WTC11 (cell line): ENCODE results near the gene CTNS. TPM values are rescaled to one million over a fixed set of nuclear protein-coding genes. Genes with fewer than 3 reads are reported as not detected.
A peak's percentile ranks its signal among the peaks of the same experiment; 100 is the strongest.

Source experiments
- ATAC-seq: fragments of 200-7000 bp; cut with Tn5 transposase; 2 replicates; pipeline ENCODE4 v1.10.0; 2021; ENCODE audit warnings: mild to moderate bottlenecking, moderate library complexity
- CTCF ChIA-PET: fragments of 300-600 bp; sonication (Branson Sonifier 250); formaldehyde crosslinking; loops from one replicate; lab custom pipeline; 2021; ENCODE audit warnings: antibody characterized with exemption; lab: Charles Lee
- POLR2A ChIA-PET: fragments of 350-600 bp; sonication (Branson Sonifier 250); formaldehyde crosslinking; loops from one replicate; lab custom pipeline; 2021; ENCODE audit warnings: antibody characterized with exemption; lab: Charles Lee
- DNase-seq: peaks from one replicate; pipeline ENCODE4 v3.0.0; 2021; ENCODE audit warnings: low spot score
- H3K27ac Mint-ChIP-seq: 2 replicates; pipeline ENCODE4 v1.8.0; 2021; ENCODE audit warnings: mixed read lengths
- H3K27me3 Mint-ChIP-seq: 2 replicates; pipeline ENCODE4 v1.8.0; 2021; ENCODE audit warnings: low read depth, mild to moderate bottlenecking, moderate library complexity, mixed read lengths
- H3K36me3 Mint-ChIP-seq: 2 replicates; pipeline ENCODE4 v1.8.0; 2021; ENCODE audit warnings: mixed read lengths
- H3K4me1 Mint-ChIP-seq: 2 replicates; pipeline ENCODE4 v1.8.0; 2022; ENCODE audit warnings: mixed read lengths
- H3K4me3 Mint-ChIP-seq: 2 replicates; pipeline ENCODE4 v1.8.0; 2021; ENCODE audit warnings: mild to moderate bottlenecking, moderate library complexity, mixed read lengths
- H3K9me3 Mint-ChIP-seq: 2 replicates; pipeline ENCODE4 v1.8.0; 2021; ENCODE audit warnings: mixed read lengths
- EMX1 ChIP-seq: fragments of 250-450 bp; sonication (Bioruptor Pico); IDR thresholded peaks from 2 replicates; pipeline ENCODE4 v1.8.0; 2021; ENCODE audit warnings: mild to moderate bottlenecking
- ETV6 ChIP-seq: sonication (generic); formaldehyde crosslinking; IDR thresholded peaks from 2 replicates; pipeline ENCODE4 v1.8.1; 2022; ENCODE audit warnings: mild to moderate bottlenecking, missing genetic modification reagents
- FOXK1 ChIP-seq: sonication (generic); formaldehyde crosslinking; IDR thresholded peaks from 2 replicates; pipeline ENCODE4 v1.8.0; 2022; ENCODE audit warnings: mild to moderate bottlenecking, moderate library complexity, missing genetic modification reagents
- GABPB1 ChIP-seq: sonication (generic); formaldehyde crosslinking; IDR thresholded peaks from 2 replicates; pipeline ENCODE4 v1.8.1; 2023; ENCODE audit warnings: mild to moderate bottlenecking, missing genetic modification reagents
- IRF2 ChIP-seq: sonication (generic); formaldehyde crosslinking; IDR thresholded peaks from 2 replicates; pipeline ENCODE4 v1.8.0; 2022; ENCODE audit warnings: low read depth, missing genetic modification reagents, borderline replicate concordance
- JAZF1 ChIP-seq: fragments of 250-450 bp; sonication (Bioruptor Pico); IDR thresholded peaks from 2 replicates; pipeline ENCODE4 v1.9.0; 2021; ENCODE audit warnings: moderate library complexity, mild to moderate bottlenecking, inconsistent platforms
- KAT7 ChIP-seq: sonication (generic); formaldehyde crosslinking; IDR thresholded peaks from 2 replicates; pipeline ENCODE4 v1.8.1; 2023; ENCODE audit warnings: missing genetic modification reagents, mild to moderate bottlenecking, borderline replicate concordance
- MYBL2 ChIP-seq: sonication (generic); formaldehyde crosslinking; IDR thresholded peaks from 2 replicates; pipeline ENCODE4 v1.8.1; 2023; ENCODE audit warnings: mild to moderate bottlenecking, moderate library complexity, missing genetic modification reagents
- NFYB ChIP-seq: sonication (generic); formaldehyde crosslinking; conservative IDR thresholded peaks from 2 replicates; pipeline ENCODE4 v1.8.0; 2022; ENCODE audit warnings: low read depth, missing genetic modification reagents
- RORB ChIP-seq: fragments of 250-450 bp; sonication (Bioruptor Pico); IDR thresholded peaks from 2 replicates; pipeline ENCODE4 v1.9.0; 2021; ENCODE audit warnings: mild to moderate bottlenecking
- SP1 ChIP-seq: sonication (generic); formaldehyde crosslinking; conservative IDR thresholded peaks from 2 replicates; pipeline ENCODE4 v1.8.1; 2022; ENCODE audit warnings: missing genetic modification reagents
- TEAD1 ChIP-seq: sonication (generic); formaldehyde crosslinking; IDR thresholded peaks from 2 replicates; pipeline ENCODE4 v1.8.0; 2022; ENCODE audit warnings: mild to moderate bottlenecking, missing genetic modification reagents
- ZNF138 ChIP-seq: sonication (generic); formaldehyde crosslinking; conservative IDR thresholded peaks from 2 replicates; pipeline ENCODE4 v1.8.1; 2022; ENCODE audit warnings: mild to moderate bottlenecking, moderate library complexity, missing genetic modification reagents
- total RNA-seq: library from RNA; stranded (reverse); gene quantifications from 3 replicates; pipeline ENCODE4 v1.2.3, GENCODE V29; 2021
- TF ChIP-seq, protein P1 (sequence below): sonication (generic); formaldehyde crosslinking; IDR thresholded peaks from 2 replicates; pipeline ENCODE4 v1.8.1; 2023; ENCODE audit warnings: mild to moderate bottlenecking, moderate library complexity, missing genetic modification reagents
- TF ChIP-seq, protein P2 (sequence below): sonication (generic); formaldehyde crosslinking; IDR thresholded peaks from 2 replicates; pipeline ENCODE4 v1.8.1; 2023; ENCODE audit warnings: mild to moderate bottlenecking, missing genetic modification reagents
- TF ChIP-seq, protein P3 (sequence below): sonication (generic); formaldehyde crosslinking; IDR thresholded peaks from 2 replicates; pipeline ENCODE4 v1.8.0; 2023; ENCODE audit warnings: missing genetic modification reagents, mild to moderate bottlenecking, borderline replicate concordance
- TF ChIP-seq, protein P4 (sequence below): sonication (generic); formaldehyde crosslinking; IDR thresholded peaks from 2 replicates; pipeline ENCODE4 v1.8.0; 2022; ENCODE audit warnings: mild to moderate bottlenecking, missing genetic modification reagents
- TF ChIP-seq, protein P5 (sequence below): sonication (generic); formaldehyde crosslinking; IDR thresholded peaks from 2 replicates; pipeline ENCODE4 v1.8.1; 2023; ENCODE audit warnings: mild to moderate bottlenecking, missing genetic modification reagents, moderate library complexity
- TF ChIP-seq, protein P6 (sequence below): sonication (generic); formaldehyde crosslinking; IDR thresholded peaks from 2 replicates; pipeline ENCODE4 v1.8.1; 2022; ENCODE audit warnings: mild to moderate bottlenecking, moderate library complexity, missing genetic modification reagents
- TF ChIP-seq, protein P7 (sequence below): sonication (generic); formaldehyde crosslinking; IDR thresholded peaks from 2 replicates; pipeline ENCODE4 v1.8.0; 2022; ENCODE audit warnings: mild to moderate bottlenecking, missing genetic modification reagents

The CTNS gene
- total RNA-seq, 1 experiment from 2014 or later, result 10.7 TPM

DNA sequence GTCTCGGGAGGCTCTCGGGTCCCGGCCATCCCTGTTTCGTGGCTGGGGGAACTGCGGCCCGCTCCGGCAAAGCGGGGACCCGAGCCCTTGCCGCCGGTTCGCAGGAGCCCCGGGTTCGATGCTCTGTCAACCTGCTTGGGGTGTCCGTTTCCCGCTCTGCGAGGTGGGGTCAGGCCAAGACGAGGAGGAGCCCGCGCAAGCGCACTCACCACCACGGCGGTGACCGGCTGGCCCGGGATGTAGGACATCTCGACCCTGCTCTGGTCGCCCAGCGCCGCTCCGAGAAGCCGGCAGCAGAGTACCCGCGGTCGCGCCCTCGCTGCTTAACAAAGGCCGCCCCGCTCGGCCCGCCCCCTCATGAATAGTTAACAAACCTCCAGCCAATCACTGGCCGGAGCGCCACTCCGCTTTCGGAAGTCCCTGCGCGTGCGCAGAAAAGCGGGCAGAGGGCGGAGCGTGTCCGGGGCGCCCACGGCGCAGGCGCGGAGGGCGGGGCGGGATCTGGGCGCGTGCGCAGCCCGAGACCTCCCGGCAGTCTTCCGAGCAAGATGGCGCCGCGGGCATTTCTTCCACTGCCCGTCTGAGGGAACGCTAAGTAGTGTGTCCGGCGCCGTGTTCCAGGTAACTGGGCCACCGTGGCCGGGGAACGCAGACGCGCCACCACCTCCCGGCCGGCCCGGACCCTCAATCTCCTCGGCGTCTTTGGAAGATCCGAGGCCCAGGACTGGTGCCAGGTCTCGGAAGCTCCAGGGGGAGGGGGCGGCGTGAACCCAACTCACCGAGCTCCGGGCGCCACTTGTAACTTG is 31.9 kb downstream of the CTNS start, which contains the start of the genes EMC6 and TAX1BP3:
Gene EMC6, plus strand, starts transcription at position 534 of the 806 bp plus-strand sequence. CDS start 335 bp downstream, outside the sequence.
Gene TAX1BP3, minus strand, starts transcription at position 300 of the 806 bp plus-strand sequence. Its CDS starts 52 bp downstream, at position 248.
- peak within 1 kb of the TSS; percentile 96 for H3K27ac Mint-ChIP-seq
- peaks cover 20% of the 10 kb centered on the region for H3K4me1 Mint-ChIP-seq
- ChIA-PET POLR2A (interaction anchor here (0.6 to 1.0 kb wide), 3 partner anchors 9 to 84 kb away, joined by 3 to 4 read pairs (median 3); partner anchors contain the start of gene SHPK), CTCF (interaction anchor here (0.7 to 3.2 kb wide), 4 partner anchors 15 to 178 kb away, joined by 3 to 20 read pairs (median 7); partner anchors contain the start of genes NCBP3 and P2RX5)
- H3K4me3 Mint-ChIP-seq, result peak within 1 kb of the TSS; percentile 99
- H3K36me3 Mint-ChIP-seq, result peaks cover 18% of the 10 kb centered on the region
- H3K9me3 Mint-ChIP-seq, result no peaks in the 10 kb centered on the region
- no peaks in the 10 kb centered on the region for H3K27me3 Mint-ChIP-seq
- peak; percentile 94 for ATAC-seq
- DNase-seq, result peak; percentile 99
- TF ChIP-seq, protein P1, sequence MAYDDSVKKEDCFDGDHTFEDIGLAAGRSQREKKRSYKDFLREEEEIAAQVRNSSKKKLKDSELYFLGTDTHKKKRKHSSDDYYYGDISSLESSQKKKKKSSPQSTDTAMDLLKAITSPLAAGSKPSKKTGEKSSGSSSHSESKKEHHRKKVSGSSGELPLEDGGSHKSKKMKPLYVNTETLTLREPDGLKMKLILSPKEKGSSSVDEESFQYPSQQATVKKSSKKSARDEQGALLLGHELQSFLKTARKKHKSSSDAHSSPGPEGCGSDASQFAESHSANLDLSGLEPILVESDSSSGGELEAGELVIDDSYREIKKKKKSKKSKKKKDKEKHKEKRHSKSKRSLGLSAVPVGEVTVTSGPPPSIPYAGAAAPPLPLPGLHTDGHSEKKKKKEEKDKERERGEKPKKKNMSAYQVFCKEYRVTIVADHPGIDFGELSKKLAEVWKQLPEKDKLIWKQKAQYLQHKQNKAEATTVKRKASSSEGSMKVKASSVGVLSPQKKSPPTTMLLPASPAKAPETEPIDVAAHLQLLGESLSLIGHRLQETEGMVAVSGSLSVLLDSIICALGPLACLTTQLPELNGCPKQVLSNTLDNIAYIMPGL (CRISPR knock-in tag), result peak; percentile 50; the same call in 1 of the 2 replicates
- no peak for TF ChIP-seq IRF2
- TF ChIP-seq TEAD1 (CRISPR knock-in tag), result no peak; the same call in 1 of the 2 replicates
- TF ChIP-seq FOXK1 (CRISPR knock-in tag), result 0 out of 2 replicates have a peak, but pooled peaks have one; percentile 58
- TF ChIP-seq ZNF138 (CRISPR knock-in tag), result peak; percentile 73; the same call in 1 of the 2 replicates
- TF ChIP-seq GABPB1 (CRISPR knock-in tag), result peak; percentile 5; the same call in 1 of the 2 replicates
- no peak for TF ChIP-seq RORB (CRISPR knock-in tag)
- peak; percentile 82 for TF ChIP-seq NFYB (CRISPR knock-in tag)
- no peak for TF ChIP-seq JAZF1 (CRISPR knock-in tag)
- peak; percentile 79 for TF ChIP-seq SP1 (CRISPR knock-in tag)
- TF ChIP-seq, protein P2, sequence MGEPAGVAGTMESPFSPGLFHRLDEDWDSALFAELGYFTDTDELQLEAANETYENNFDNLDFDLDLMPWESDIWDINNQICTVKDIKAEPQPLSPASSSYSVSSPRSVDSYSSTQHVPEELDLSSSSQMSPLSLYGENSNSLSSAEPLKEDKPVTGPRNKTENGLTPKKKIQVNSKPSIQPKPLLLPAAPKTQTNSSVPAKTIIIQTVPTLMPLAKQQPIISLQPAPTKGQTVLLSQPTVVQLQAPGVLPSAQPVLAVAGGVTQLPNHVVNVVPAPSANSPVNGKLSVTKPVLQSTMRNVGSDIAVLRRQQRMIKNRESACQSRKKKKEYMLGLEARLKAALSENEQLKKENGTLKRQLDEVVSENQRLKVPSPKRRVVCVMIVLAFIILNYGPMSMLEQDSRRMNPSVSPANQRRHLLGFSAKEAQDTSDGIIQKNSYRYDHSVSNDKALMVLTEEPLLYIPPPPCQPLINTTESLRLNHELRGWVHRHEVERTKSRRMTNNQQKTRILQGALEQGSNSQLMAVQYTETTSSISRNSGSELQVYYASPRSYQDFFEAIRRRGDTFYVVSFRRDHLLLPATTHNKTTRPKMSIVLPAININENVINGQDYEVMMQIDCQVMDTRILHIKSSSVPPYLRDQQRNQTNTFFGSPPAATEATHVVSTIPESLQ (CRISPR knock-in tag), result no peak
- 0 out of 2 replicates have a peak, but pooled peaks have one; percentile 68 for TF ChIP-seq MYBL2 (CRISPR knock-in tag)
- TF ChIP-seq, protein P3, sequence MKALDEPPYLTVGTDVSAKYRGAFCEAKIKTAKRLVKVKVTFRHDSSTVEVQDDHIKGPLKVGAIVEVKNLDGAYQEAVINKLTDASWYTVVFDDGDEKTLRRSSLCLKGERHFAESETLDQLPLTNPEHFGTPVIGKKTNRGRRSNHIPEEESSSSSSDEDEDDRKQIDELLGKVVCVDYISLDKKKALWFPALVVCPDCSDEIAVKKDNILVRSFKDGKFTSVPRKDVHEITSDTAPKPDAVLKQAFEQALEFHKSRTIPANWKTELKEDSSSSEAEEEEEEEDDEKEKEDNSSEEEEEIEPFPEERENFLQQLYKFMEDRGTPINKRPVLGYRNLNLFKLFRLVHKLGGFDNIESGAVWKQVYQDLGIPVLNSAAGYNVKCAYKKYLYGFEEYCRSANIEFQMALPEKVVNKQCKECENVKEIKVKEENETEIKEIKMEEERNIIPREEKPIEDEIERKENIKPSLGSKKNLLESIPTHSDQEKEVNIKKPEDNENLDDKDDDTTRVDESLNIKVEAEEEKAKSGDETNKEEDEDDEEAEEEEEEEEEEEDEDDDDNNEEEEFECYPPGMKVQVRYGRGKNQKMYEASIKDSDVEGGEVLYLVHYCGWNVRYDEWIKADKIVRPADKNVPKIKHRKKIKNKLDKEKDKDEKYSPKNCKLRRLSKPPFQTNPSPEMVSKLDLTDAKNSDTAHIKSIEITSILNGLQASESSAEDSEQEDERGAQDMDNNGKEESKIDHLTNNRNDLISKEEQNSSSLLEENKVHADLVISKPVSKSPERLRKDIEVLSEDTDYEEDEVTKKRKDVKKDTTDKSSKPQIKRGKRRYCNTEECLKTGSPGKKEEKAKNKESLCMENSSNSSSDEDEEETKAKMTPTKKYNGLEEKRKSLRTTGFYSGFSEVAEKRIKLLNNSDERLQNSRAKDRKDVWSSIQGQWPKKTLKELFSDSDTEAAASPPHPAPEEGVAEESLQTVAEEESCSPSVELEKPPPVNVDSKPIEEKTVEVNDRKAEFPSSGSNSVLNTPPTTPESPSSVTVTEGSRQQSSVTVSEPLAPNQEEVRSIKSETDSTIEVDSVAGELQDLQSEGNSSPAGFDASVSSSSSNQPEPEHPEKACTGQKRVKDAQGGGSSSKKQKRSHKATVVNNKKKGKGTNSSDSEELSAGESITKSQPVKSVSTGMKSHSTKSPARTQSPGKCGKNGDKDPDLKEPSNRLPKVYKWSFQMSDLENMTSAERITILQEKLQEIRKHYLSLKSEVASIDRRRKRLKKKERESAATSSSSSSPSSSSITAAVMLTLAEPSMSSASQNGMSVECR (CRISPR knock-in tag), result 0 out of 2 replicates have a peak, but pooled peaks have one; percentile 57
- TF ChIP-seq, protein P4, sequence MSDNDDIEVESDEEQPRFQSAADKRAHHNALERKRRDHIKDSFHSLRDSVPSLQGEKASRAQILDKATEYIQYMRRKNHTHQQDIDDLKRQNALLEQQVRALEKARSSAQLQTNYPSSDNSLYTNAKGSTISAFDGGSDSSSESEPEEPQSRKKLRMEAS (CRISPR knock-in tag), result peak; percentile 64
- TF ChIP-seq EMX1 (CRISPR knock-in tag), result no peak
- TF ChIP-seq, protein P5, sequence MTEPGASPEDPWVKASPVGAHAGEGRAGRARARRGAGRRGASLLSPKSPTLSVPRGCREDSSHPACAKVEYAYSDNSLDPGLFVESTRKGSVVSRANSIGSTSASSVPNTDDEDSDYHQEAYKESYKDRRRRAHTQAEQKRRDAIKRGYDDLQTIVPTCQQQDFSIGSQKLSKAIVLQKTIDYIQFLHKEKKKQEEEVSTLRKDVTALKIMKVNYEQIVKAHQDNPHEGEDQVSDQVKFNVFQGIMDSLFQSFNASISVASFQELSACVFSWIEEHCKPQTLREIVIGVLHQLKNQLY (CRISPR knock-in tag), result no peak
- TF ChIP-seq ETV6, result peak; percentile 46; the same call in 1 of the 2 replicates
- TF ChIP-seq KAT7, result peak; percentile 36; the same call in 1 of the 2 replicates
- TF ChIP-seq, protein P6, sequence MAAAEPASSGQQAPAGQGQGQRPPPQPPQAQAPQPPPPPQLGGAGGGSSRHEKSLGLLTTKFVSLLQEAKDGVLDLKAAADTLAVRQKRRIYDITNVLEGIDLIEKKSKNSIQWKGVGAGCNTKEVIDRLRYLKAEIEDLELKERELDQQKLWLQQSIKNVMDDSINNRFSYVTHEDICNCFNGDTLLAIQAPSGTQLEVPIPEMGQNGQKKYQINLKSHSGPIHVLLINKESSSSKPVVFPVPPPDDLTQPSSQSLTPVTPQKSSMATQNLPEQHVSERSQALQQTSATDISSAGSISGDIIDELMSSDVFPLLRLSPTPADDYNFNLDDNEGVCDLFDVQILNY (CRISPR knock-in tag), result peak; percentile 82
- TF ChIP-seq, protein P7, sequence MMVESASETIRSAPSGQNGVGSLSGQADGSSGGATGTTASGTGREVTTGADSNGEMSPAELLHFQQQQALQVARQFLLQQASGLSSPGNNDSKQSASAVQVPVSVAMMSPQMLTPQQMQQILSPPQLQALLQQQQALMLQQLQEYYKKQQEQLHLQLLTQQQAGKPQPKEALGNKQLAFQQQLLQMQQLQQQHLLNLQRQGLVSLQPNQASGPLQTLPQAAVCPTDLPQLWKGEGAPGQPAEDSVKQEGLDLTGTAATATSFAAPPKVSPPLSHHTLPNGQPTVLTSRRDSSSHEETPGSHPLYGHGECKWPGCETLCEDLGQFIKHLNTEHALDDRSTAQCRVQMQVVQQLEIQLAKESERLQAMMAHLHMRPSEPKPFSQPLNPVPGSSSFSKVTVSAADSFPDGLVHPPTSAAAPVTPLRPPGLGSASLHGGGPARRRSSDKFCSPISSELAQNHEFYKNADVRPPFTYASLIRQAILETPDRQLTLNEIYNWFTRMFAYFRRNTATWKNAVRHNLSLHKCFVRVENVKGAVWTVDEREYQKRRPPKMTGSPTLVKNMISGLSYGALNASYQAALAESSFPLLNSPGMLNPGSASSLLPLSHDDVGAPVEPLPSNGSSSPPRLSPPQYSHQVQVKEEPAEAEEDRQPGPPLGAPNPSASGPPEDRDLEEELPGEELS (CRISPR knock-in tag), result no peak; the same call in 1 of the 2 replicates
